ENCODE measurements around the gene KIF26A. TPM values are rescaled to one million over a fixed set of nuclear protein-coding genes. Genes with fewer than 3 reads are reported as not detected.
"Not testable (repeated sequence)": the region's sequence is repeated elsewhere in the genome, so short reads cannot be mapped to it uniquely, and the experiment has no call there.

Gene KIF26A
- total RNA-seq, 1 donor from 2014 or later, result 1.4 TPM

DNA sequence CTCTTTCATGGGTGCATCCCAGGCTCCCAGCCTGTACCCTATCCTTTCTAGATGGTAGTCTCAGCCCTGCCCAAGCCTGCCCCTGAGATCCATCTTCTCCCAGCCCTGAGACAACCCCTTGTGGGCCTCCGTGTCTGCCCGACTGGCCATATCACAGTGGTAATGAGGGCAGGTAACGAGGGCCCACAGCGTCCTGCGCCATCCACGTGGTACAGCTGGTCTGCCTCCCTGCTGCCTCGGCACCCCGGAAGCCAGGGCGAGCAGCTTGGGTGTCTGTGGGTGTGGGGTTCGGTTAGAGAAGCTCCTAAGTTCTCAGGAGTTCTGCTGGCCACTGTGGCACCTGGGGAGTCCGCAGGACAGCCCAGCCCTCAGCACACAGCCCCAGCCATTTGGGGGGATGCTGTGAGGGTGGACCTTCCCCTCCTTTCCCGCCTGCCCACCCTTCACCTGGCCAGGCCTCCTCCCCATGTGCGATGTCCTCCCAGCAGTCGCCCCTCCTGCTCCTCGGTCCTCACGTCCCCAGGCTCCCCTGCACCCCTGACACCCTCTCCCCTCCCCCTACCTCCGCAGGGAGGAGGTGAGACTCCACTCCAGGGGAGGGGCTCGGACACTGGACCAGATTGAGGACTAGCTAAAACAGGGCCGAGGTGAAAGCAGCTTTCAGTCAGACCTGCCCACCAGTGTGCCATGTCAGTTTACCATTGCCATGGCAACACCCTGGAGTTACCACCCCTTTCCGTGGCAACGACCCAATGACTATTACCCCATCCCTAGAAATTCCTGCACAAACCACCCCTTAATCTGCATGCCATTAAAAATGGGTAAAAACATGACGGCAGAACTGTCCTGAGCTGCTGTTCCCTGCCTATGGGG lies 69.0 kb downstream of the KIF26A start:
- H3K27me3 Mint-ChIP-seq (ENCODE audit: low read depth, unreplicated experiment), result peaks cover 20% of the 10 kb centered on the region
- Histone ChIP-seq H3K4me3 (ENCODE audit: insufficient read depth, low read depth, low read length) (no peak overlapping the region), H3K27ac (ENCODE audit: low read depth, low read length) (no peak overlapping the region), H3K4me2 (ENCODE audit: low read length) (no peak overlapping the region), H3K9me3 (ENCODE audit: insufficient read depth, low read depth, low read length) (no peaks in the 10 kb centered on the region), H3K9ac (ENCODE audit: low read length) (no peak overlapping the region), H3K36me3 (ENCODE audit: insufficient read depth, low read length) (no peaks in the 10 kb centered on the region), H2AFZ (ENCODE audit: low read depth, low read length) (no peak overlapping the region), H3K4me1 (ENCODE audit: insufficient read depth, low read length) (no peaks in the 10 kb centered on the region), H3K27me3 (ENCODE audit: insufficient read depth, low read length) (no peaks in the 10 kb centered on the region), H4K20me1 (ENCODE audit: insufficient read depth, low read length) (no peaks in the 10 kb centered on the region), H3K79me2 (ENCODE audit: insufficient read depth, low read length) (no peaks in the 10 kb centered on the region)
- H3K9me3 Mint-ChIP-seq (ENCODE audit: unreplicated experiment), result no peaks in the 10 kb centered on the region
- H3K4me1 Mint-ChIP-seq (ENCODE audit: low read depth, unreplicated experiment), result no peaks in the 10 kb centered on the region
- H3K36me3 Mint-ChIP-seq (ENCODE audit: low read depth, unreplicated experiment), result no peaks in the 10 kb centered on the region
- TF ChIP-seq EZH2 (IDR thresholded peaks at IDR 0.05; ENCODE audit: insufficient read depth, low read length), result no peak
- TF ChIP-seq, protein P1, sequence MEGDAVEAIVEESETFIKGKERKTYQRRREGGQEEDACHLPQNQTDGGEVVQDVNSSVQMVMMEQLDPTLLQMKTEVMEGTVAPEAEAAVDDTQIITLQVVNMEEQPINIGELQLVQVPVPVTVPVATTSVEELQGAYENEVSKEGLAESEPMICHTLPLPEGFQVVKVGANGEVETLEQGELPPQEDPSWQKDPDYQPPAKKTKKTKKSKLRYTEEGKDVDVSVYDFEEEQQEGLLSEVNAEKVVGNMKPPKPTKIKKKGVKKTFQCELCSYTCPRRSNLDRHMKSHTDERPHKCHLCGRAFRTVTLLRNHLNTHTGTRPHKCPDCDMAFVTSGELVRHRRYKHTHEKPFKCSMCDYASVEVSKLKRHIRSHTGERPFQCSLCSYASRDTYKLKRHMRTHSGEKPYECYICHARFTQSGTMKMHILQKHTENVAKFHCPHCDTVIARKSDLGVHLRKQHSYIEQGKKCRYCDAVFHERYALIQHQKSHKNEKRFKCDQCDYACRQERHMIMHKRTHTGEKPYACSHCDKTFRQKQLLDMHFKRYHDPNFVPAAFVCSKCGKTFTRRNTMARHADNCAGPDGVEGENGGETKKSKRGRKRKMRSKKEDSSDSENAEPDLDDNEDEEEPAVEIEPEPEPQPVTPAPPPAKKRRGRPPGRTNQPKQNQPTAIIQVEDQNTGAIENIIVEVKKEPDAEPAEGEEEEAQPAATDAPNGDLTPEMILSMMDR (IDR thresholded peaks at IDR 0.05; ENCODE audit: insufficient read depth, low read depth, low read length), result no peak
- no peak overlapping the region for H3K4me3 Mint-ChIP-seq (ENCODE audit: unreplicated experiment)
- FAIRE-seq (no peak), DNase-seq (ENCODE audit: low read depth) (no peak)
- H3K27ac Mint-ChIP-seq (ENCODE audit: unreplicated experiment), result no peak overlapping the region

- not testable (repeated sequence) for H3K4me3 Mint-ChIP-seq (ENCODE audit: unreplicated experiment); H3K4me3 ChIP-seq (ENCODE audit: insufficient read depth, low read depth, low read length); DNase-seq (ENCODE audit: low read depth); H2AFZ ChIP-seq (ENCODE audit: low read depth, low read length); H3K9me3 ChIP-seq (ENCODE audit: insufficient read depth, low read depth, low read length); H3K9me3 Mint-ChIP-seq (ENCODE audit: unreplicated experiment); H3K4me1 Mint-ChIP-seq (ENCODE audit: low read depth, unreplicated experiment); H3K79me2 ChIP-seq (ENCODE audit: insufficient read depth, low read length); H3K9ac ChIP-seq (ENCODE audit: low read length); H4K20me1 ChIP-seq (ENCODE audit: insufficient read depth, low read length); H3K27ac Mint-ChIP-seq (ENCODE audit: unreplicated experiment); H3K27ac ChIP-seq (ENCODE audit: low read depth, low read length); H3K4me2 ChIP-seq (ENCODE audit: low read length); H3K36me3 ChIP-seq (ENCODE audit: insufficient read depth, low read length); H3K36me3 Mint-ChIP-seq (ENCODE audit: low read depth, unreplicated experiment); FAIRE-seq; H3K27me3 ChIP-seq (ENCODE audit: insufficient read depth, low read length); H3K4me1 ChIP-seq (ENCODE audit: insufficient read depth, low read length)
- peaks cover 17% of the 10 kb centered on the region for H3K27me3 Mint-ChIP-seq (ENCODE audit: low read depth, unreplicated experiment)
Measured at GRCh38 chr14:104208015-104208295, 69.6 kb downstream of the KIF26A start.

DNA sequence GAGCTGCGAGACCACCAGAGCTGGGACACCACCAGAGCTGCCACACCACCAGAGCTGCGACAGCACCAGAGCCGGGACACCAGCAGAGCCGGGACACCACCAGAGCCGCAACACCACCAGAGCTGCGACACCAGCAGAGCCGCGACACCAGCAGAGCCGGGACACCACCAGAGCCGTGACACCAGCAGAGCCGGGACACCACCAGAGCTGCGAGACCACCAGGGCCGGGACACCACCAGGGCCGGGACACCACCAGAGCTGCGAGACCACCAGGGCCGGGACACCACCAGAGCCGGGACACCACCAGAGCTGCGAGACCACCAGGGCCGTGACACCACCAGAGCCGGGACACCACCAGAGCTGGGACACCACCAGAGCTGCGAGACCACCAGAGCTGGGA lies 69.9 kb downstream of the KIF26A start:
- H3K4me2 ChIP-seq (ENCODE audit: low read length); DNase-seq (ENCODE audit: low read depth); H3K9ac ChIP-seq (ENCODE audit: low read length): not testable (repeated sequence)

DNA sequence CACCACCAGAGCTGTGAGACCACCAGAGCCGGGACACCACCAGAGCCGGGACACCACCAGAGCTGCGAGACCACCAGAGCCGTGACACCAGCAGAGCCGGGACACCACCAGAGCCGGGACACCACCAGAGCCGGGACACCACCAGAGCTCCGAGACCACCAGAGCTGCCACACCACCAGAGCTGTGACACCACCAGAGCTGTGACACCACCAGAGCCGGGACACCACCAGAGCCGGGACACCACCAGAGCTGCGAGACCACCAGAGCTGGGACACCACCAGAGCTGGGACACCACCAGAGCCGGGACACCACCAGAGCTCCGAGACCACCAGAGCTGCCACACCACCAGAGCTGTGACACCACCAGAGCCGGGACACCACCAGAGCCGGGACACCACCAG lies 70.7 kb downstream of the KIF26A start:
- not testable (repeated sequence) for H3K36me3 ChIP-seq (ENCODE audit: insufficient read depth, low read length); H3K27ac ChIP-seq (ENCODE audit: low read depth, low read length); H3K4me1 Mint-ChIP-seq (ENCODE audit: low read depth, unreplicated experiment); H3K27ac Mint-ChIP-seq (ENCODE audit: unreplicated experiment); H3K4me1 ChIP-seq (ENCODE audit: insufficient read depth, low read length); H3K4me3 Mint-ChIP-seq (ENCODE audit: unreplicated experiment); H3K9ac ChIP-seq (ENCODE audit: low read length); H3K9me3 Mint-ChIP-seq (ENCODE audit: unreplicated experiment); H3K4me3 ChIP-seq (ENCODE audit: insufficient read depth, low read depth, low read length); H3K27me3 ChIP-seq (ENCODE audit: insufficient read depth, low read length); H3K36me3 Mint-ChIP-seq (ENCODE audit: low read depth, unreplicated experiment); FAIRE-seq; H2AFZ ChIP-seq (ENCODE audit: low read depth, low read length); DNase-seq (ENCODE audit: low read depth); H3K79me2 ChIP-seq (ENCODE audit: insufficient read depth, low read length); H3K9me3 ChIP-seq (ENCODE audit: insufficient read depth, low read depth, low read length); H3K4me2 ChIP-seq (ENCODE audit: low read length); H4K20me1 ChIP-seq (ENCODE audit: insufficient read depth, low read length)
- peaks cover 26% of the 10 kb centered on the region for H3K27me3 Mint-ChIP-seq (ENCODE audit: low read depth, unreplicated experiment)

More for the DNA sequence above, 69.9 kb downstream of the KIF26A start:
- H3K4me3 Mint-ChIP-seq (ENCODE audit: unreplicated experiment); H4K20me1 ChIP-seq (ENCODE audit: insufficient read depth, low read length); H3K9me3 ChIP-seq (ENCODE audit: insufficient read depth, low read depth, low read length); H3K27me3 ChIP-seq (ENCODE audit: insufficient read depth, low read length); H3K9me3 Mint-ChIP-seq (ENCODE audit: unreplicated experiment); H3K27ac Mint-ChIP-seq (ENCODE audit: unreplicated experiment); H3K4me1 Mint-ChIP-seq (ENCODE audit: low read depth, unreplicated experiment); FAIRE-seq; H3K36me3 Mint-ChIP-seq (ENCODE audit: low read depth, unreplicated experiment); H3K4me3 ChIP-seq (ENCODE audit: insufficient read depth, low read depth, low read length); H3K27ac ChIP-seq (ENCODE audit: low read depth, low read length); H2AFZ ChIP-seq (ENCODE audit: low read depth, low read length); H3K4me1 ChIP-seq (ENCODE audit: insufficient read depth, low read length); H3K79me2 ChIP-seq (ENCODE audit: insufficient read depth, low read length); H3K36me3 ChIP-seq (ENCODE audit: insufficient read depth, low read length): not testable (repeated sequence)
- peaks cover 21% of the 10 kb centered on the region for H3K27me3 Mint-ChIP-seq (ENCODE audit: low read depth, unreplicated experiment)

Measured in astrocyte (in vitro differentiated cells and primary cell).